IMR-90 (cell line): ENCODE measurements around the gene EIF4EBP2. TPM values are rescaled to one million over a fixed set of nuclear protein-coding genes. Genes with fewer than 3 reads are reported as not detected.

Experiments used
- ATAC-seq: fragments of 200-7000 bp; cut with Tn5 transposase; 2 replicates; pipeline ENCODE4 v1.9.1; 2020; ENCODE audit warnings: low read depth, mild to moderate bottlenecking, moderate library complexity
- BruUV-seq: library from RNA; stranded (reverse); fragments of 400-500 nt; replicated peaks from 2 replicates; lab custom pipeline; 2021; lab: Mats Ljungman, UMichigan
- CTCF ChIA-PET: fragments of 300-600 bp; formaldehyde crosslinking; extraction: SDS; loops from one replicate; lab custom pipeline; 2021; ENCODE audit warnings: antibody characterized with exemption; lab: Yijun Ruan, JAX
- POLR2A ChIA-PET: fragments of 300-600 bp; sonication (Branson Sonifier 250); formaldehyde crosslinking; loops from one replicate; lab custom pipeline; 2022; ENCODE audit warnings: antibody characterized with exemption; ENCODE audit not compliant: unreplicated experiment; lab: Charles Lee
- DNase-seq: peaks from one replicate; pipeline ENCODE4 v3.0.0; 2013
- H2AFZ ChIP-seq: replicated peaks from 2 replicates; pipeline ENCODE3; 2013; ENCODE audit warnings: low read length, mild to moderate bottlenecking; ENCODE audit not compliant: poor library complexity
- H2AK5ac ChIP-seq: 2 replicates; pipeline ENCODE4 v1.6.1; 2013; ENCODE audit warnings: low read depth, low read length, inconsistent platforms
- H2AK9ac ChIP-seq: replicated peaks from 2 replicates; pipeline ENCODE3; 2013; ENCODE audit warnings: mild to moderate bottlenecking, low read depth, low read length, moderate library complexity; ENCODE audit not compliant: poor library complexity
- H2BK120ac ChIP-seq: 2 replicates; pipeline ENCODE4 v1.6.1; 2013; ENCODE audit warnings: low read depth, low read length, inconsistent platforms
- H2BK15ac ChIP-seq: 3 replicates; pipeline ENCODE4 v1.6.1; 2013; ENCODE audit warnings: low read depth, low read length, inconsistent platforms
- H2BK20ac ChIP-seq: 2 replicates; pipeline ENCODE4 v1.6.1; 2013; ENCODE audit warnings: low read depth, mild to moderate bottlenecking, inconsistent platforms, low read length, moderate library complexity
- H2BK5ac ChIP-seq: 2 replicates; pipeline ENCODE4 v1.6.1; 2013; ENCODE audit warnings: mild to moderate bottlenecking, low read depth, low read length, inconsistent platforms; ENCODE audit not compliant: poor library complexity, severe bottlenecking
- H3K14ac ChIP-seq: replicated peaks from 2 replicates; pipeline ENCODE4 v1.6.1; 2013; ENCODE audit warnings: low read depth, low read length, inconsistent platforms
- H3K18ac ChIP-seq: 2 replicates; pipeline ENCODE4 v1.6.1; 2013; ENCODE audit warnings: low read depth, low read length, control low read depth
- H3K23ac ChIP-seq: 2 replicates; pipeline ENCODE4 v1.6.1; 2013; ENCODE audit warnings: low read depth, low read length, inconsistent platforms
- H3K27ac ChIP-seq: 2 replicates; pipeline ENCODE4 v1.5.1; 2013; ENCODE audit warnings: mild to moderate bottlenecking, control low read depth, low read length; ENCODE audit not compliant: insufficient read depth
- H3K27me3 ChIP-seq: 2 replicates; pipeline ENCODE4 v1.6.1; 2013; ENCODE audit warnings: low read length; ENCODE audit not compliant: control insufficient read depth, insufficient read depth
- H3K36me3 ChIP-seq: 2 replicates; pipeline ENCODE4 v1.6.1; 2013; ENCODE audit warnings: low read length, mixed read lengths; ENCODE audit not compliant: control insufficient read depth, insufficient read depth
- H3K4ac ChIP-seq: 2 replicates; pipeline ENCODE4 v1.6.1; 2013; ENCODE audit warnings: low read depth, low read length, inconsistent platforms
- H3K4me1 ChIP-seq: 2 replicates; pipeline ENCODE4 v1.6.1; 2013; ENCODE audit warnings: low read length, mixed read lengths; ENCODE audit not compliant: control insufficient read depth, insufficient read depth
- H3K4me2 ChIP-seq: 2 replicates; pipeline ENCODE4 v1.6.1; 2013; ENCODE audit warnings: low read depth, mild to moderate bottlenecking, control low read depth, low read length, moderate library complexity
- H3K4me3 ChIP-seq: 2 replicates; pipeline ENCODE4 v1.5.1; 2013; ENCODE audit warnings: low read depth, mild to moderate bottlenecking, control low read depth, low read length, moderate library complexity; ENCODE audit not compliant: insufficient read depth
- H3K56ac ChIP-seq: 2 replicates; pipeline ENCODE4 v1.6.1; 2013; ENCODE audit warnings: low read length, inconsistent platforms; ENCODE audit not compliant: insufficient read depth; ENCODE audit errors: extremely low read depth
- H3K79me1 ChIP-seq, 2 experiments: 2 replicates each; pipeline ENCODE4 v1.6.1; 2013; ENCODE audit warnings: low read length in 2 of 2, inconsistent platforms in 1 of 2, low read depth in 1 of 2
- H3K9ac ChIP-seq: 2 replicates; pipeline ENCODE4 v1.6.1; 2013; ENCODE audit warnings: low read depth, low read length, control low read depth
- H3K9me1 ChIP-seq: 2 replicates; pipeline ENCODE4 v1.6.1; 2013; ENCODE audit warnings: low read length, inconsistent platforms; ENCODE audit not compliant: insufficient read depth
- H3K9me3 ChIP-seq: 2 replicates; pipeline ENCODE4 v1.6.1; 2013; ENCODE audit warnings: low read length; ENCODE audit not compliant: control insufficient read depth, insufficient read depth
- H4K20me1 ChIP-seq: 2 replicates; pipeline ENCODE4 v1.6.1; 2013; ENCODE audit warnings: low read length, inconsistent platforms; ENCODE audit not compliant: insufficient read depth
- H4K5ac ChIP-seq: 2 replicates; pipeline ENCODE4 v1.6.1; 2013; ENCODE audit warnings: mild to moderate bottlenecking, low read depth, low read length, control low read depth
- H4K8ac ChIP-seq, 2 experiments: 2 replicates each; pipeline ENCODE4 v1.6.1; 2013; ENCODE audit warnings: low read depth in 2 of 2, low read length in 2 of 2, control low read depth in 1 of 2, inconsistent platforms in 1 of 2
- H4K91ac ChIP-seq: 2 replicates; pipeline ENCODE4 v1.6.1; 2013; ENCODE audit warnings: low read depth, low read length, inconsistent platforms; ENCODE audit not compliant: insufficient read depth
- BHLHE40 ChIP-seq: fragments of 150-350 bp; IDR thresholded peaks from 2 replicates; pipeline ENCODE4 v1.6.1; 2016; ENCODE audit warnings: mild to moderate bottlenecking, low read depth, low read length
- CEBPB ChIP-seq: IDR thresholded peaks from 2 replicates; pipeline ENCODE4 v1.6.1; 2012; ENCODE audit warnings: low read depth, low read length, improper control_type of control experiment
- CHD1 ChIP-seq: IDR thresholded peaks from 2 replicates; pipeline ENCODE4 v1.6.1; 2012; ENCODE audit warnings: low read depth, low read length, improper control_type of control experiment
- CTCF ChIP-seq: conservative IDR thresholded peaks from 2 replicates; pipeline ENCODE4 v1.5.1; 2012; ENCODE audit warnings: mild to moderate bottlenecking, low read depth, low read length, improper control_type of control experiment
- FOS ChIP-seq: fragments of 150-350 bp; IDR thresholded peaks from 2 replicates; pipeline ENCODE4 v1.6.1; 2016; ENCODE audit warnings: low read depth, low read length
- MAFK ChIP-seq: IDR thresholded peaks from 2 replicates; pipeline ENCODE4 v1.6.1; 2012; ENCODE audit warnings: low read depth, low read length, improper control_type of control experiment
- MAZ ChIP-seq: IDR thresholded peaks from 2 replicates; pipeline ENCODE4 v1.6.1; 2012; ENCODE audit warnings: low read depth, mild to moderate bottlenecking, low read length, improper control_type of control experiment, moderate library complexity, borderline replicate concordance
- MXI1 ChIP-seq: IDR thresholded peaks from 2 replicates; pipeline ENCODE4 v1.6.1; 2012; ENCODE audit warnings: low read depth, mild to moderate bottlenecking, low read length, moderate library complexity, borderline replicate concordance
- NFE2L2 ChIP-seq: fragments of 150-350 bp; IDR thresholded peaks from 2 replicates; pipeline ENCODE4 v1.6.1; 2016; ENCODE audit warnings: low read depth, mild to moderate bottlenecking, low read length
- POLR2A ChIP-seq: IDR thresholded peaks from 2 replicates; pipeline ENCODE4 v1.6.1; 2012; ENCODE audit warnings: mild to moderate bottlenecking, low read depth, low read length
- RAD21 ChIP-seq: IDR thresholded peaks from 2 replicates; pipeline ENCODE4 v1.6.1; 2012; ENCODE audit warnings: low read length, improper control_type of control experiment
- RCOR1 ChIP-seq: IDR thresholded peaks from 2 replicates; pipeline ENCODE4 v1.6.1; 2012; ENCODE audit warnings: mild to moderate bottlenecking, low read length, improper control_type of control experiment; ENCODE audit not compliant: insufficient replicate concordance
- RFX5 ChIP-seq: IDR thresholded peaks from 2 replicates; pipeline ENCODE4 v1.8.0; 2012; ENCODE audit warnings: low read depth, mild to moderate bottlenecking, low read length, moderate library complexity
- SMC3 ChIP-seq: fragments of 150-350 bp; IDR thresholded peaks from 2 replicates; pipeline ENCODE4 v1.6.1; 2016; ENCODE audit warnings: low read depth, mild to moderate bottlenecking, antibody characterized with exemption, low read length, moderate library complexity
- USF2 ChIP-seq: fragments of 150-350 bp; IDR thresholded peaks from 2 replicates; pipeline ENCODE4 v1.6.1; 2017; ENCODE audit warnings: mild to moderate bottlenecking, antibody characterized with exemption, low read length, low read depth
- WGBS, 2 experiments: methylation state at CpG; one replicate each; pipeline versions ENCODE4 v1.1.5 to v1.1.7; 2013; ENCODE audit warnings: missing lambda C conversion rate in 2 of 2; ENCODE audit not compliant: insufficient read length in 1 of 2; ENCODE audit errors: extremely low coverage in 2 of 2; 5-methylcytosine and 5-hydroxymethylcytosine counted together
- dilution Hi-C: fragments of 300-500 bp; cut with HindIII; formaldehyde crosslinking; loops from one replicate; pipeline ENCODE4 v1.14.3; 2018; ENCODE audit warnings: low sequenced_read_pairs; ENCODE audit not compliant: unreplicated experiment
- in situ Hi-C: fragments of 300-500 bp; cut with MboI; formaldehyde crosslinking; loops from 3 replicates; pipeline ENCODE4 v1.14.3; 2019; ENCODE audit warnings: low sequenced_read_pairs, inconsistent platforms, mixed read lengths
- intact Hi-C: fragments of 100-400 bp; cut with micrococcal nuclease; formaldehyde crosslinking; loops from 2 replicates; pipeline ENCODE4 v1.10.0; 2022
- polyA plus RNA-seq, 3 experiments: library from polyadenylated mRNA; depleted of rRNA; stranded (reverse); fragments of >200 nt; gene quantifications; 2 replicates each; pipeline ENCODE4 v1.2.3, GENCODE V29; 2012; ENCODE audit warnings: low replicate concordance in 1 of 3
- total RNA-seq: library from RNA; depleted of rRNA; stranded (reverse); fragments of >200 nt; gene quantifications from 2 replicates; pipeline ENCODE4 v1.2.3, GENCODE V29; 2012
- TF ChIP-seq, protein P1 (sequence below): fragments of 150-350 bp; IDR thresholded peaks from 2 replicates; pipeline ENCODE4 v1.6.1; 2016; ENCODE audit warnings: low read depth, mild to moderate bottlenecking, low read length, moderate library complexity, borderline replicate concordance

EIF4EBP2 gene
- total and polyA plus RNA-seq, 2 of the 4 experiments (the other 2 are of a cell fraction), result 13.7 to 15.6 TPM

DNA sequence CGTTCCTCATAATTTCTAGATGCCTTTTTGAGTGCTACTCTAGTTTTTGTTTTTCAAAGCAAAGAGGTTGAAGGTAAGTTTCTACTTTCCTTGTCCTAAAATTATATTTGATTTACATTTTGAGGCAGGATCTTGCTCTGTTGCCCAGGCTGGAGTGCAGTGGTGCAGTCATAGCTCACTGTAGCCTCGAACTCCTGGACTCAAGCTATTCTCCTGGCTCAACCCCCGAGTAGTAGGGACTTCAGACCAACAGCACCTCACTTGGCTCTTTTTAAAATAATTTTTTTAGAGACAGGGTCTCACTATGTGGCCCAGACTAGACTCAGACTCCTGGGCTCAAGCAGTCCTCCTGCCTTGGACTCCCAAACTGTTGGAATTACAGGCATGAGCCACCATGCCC, 14.8 kb downstream of the EIF4EBP2 start:
- Histone ChIP-seq H3K23ac (peak overlapping the region; percentile 28; the same call in 1 of the 2 replicates), H4K20me1 (peaks cover 35% of the 10 kb centered on the region), H2BK15ac (no peak overlapping the region), H3K4ac (0 out of 2 replicates have a peak overlapping the region, but pooled peaks have one; percentile 48), H2AK9ac (no peak overlapping the region), H3K9ac (no peak overlapping the region), H3K9me1 (peaks cover 18% of the 10 kb centered on the region), H3K56ac (no peak overlapping the region), H2AK5ac (no peak overlapping the region), H3K18ac (peak overlapping the region; percentile 46; the same call in 1 of the 2 replicates), H3K4me3 (no peak overlapping the region), H4K5ac (no peak overlapping the region), H2BK20ac (no peak overlapping the region), H2AFZ (no peak overlapping the region), H3K14ac (0 out of 2 replicates have a peak overlapping the region, but pooled peaks have one; percentile 0), H3K27ac (peak overlapping the region; percentile 47; the same call in 1 of the 2 replicates), H3K27me3 (no peaks in the 10 kb centered on the region), H2BK5ac (peak overlapping the region; percentile 57), H4K8ac (no peak overlapping the region), H3K4me1 (peaks cover 8% of the 10 kb centered on the region), H3K4me2 (no peak overlapping the region), H3K79me1 (peaks cover 17 to 68% of the 10 kb centered on the region in 2 experiments), H3K9me3 (no peaks in the 10 kb centered on the region), H3K36me3 (peaks cover 25% of the 10 kb centered on the region), H2BK120ac (no peak overlapping the region), H4K91ac (no peak overlapping the region)
- dilution Hi-C loops, result no loop called here
- ATAC-seq, result peak; percentile 2; the same call in 1 of the 2 replicates
- in situ Hi-C loops, result no loop called here
- no TSS peak for BruUV-seq
- DNase-seq, result no peak
- ChIA-PET POLR2A (interaction anchor here (1.2 kb wide), 1 partner anchor 15 kb away, joined by 5 read pairs; the partner anchor contains the start of gene EIF4EBP2), CTCF (interaction anchor here (0.8 kb wide), 1 partner anchor 154 kb away, joined by 3 read pairs; no protein-coding TSS in a partner anchor)
- TF ChIP-seq RCOR1 (no peak), CEBPB (no peak), MAFK (no peak), SMC3 (no peak), BHLHE40 (no peak), CHD1 (no peak), RAD21 (no peak), FOS (no peak), NFE2L2 (no peak), RFX5 (no peak), CTCF (no peak), USF2 (no peak), MXI1 (no peak), POLR2A (no peak), MAZ (no peak)
- TF ChIP-seq, protein P1, sequence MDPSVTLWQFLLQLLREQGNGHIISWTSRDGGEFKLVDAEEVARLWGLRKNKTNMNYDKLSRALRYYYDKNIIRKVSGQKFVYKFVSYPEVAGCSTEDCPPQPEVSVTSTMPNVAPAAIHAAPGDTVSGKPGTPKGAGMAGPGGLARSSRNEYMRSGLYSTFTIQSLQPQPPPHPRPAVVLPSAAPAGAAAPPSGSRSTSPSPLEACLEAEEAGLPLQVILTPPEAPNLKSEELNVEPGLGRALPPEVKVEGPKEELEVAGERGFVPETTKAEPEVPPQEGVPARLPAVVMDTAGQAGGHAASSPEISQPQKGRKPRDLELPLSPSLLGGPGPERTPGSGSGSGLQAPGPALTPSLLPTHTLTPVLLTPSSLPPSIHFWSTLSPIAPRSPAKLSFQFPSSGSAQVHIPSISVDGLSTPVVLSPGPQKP, result no peak
- no CpG with 5 or more reads among the region's 3 CpGs for WGBS, 2 experiments
- intact Hi-C loops, result no loop called here
